Right lobe of liver (tissue), 6 donors: ENCODE data around the gene TUBA1B. TPM values are rescaled to one million over a fixed set of nuclear protein-coding genes. Genes with fewer than 3 reads are reported as not detected.

Source experiments
- ATAC-seq, 4 donors: fragments of 200-7000 bp; cut with Tn5 transposase; one replicate each; pipeline ENCODE4 v1.9.1; 2020; ENCODE audit warnings: mild to moderate bottlenecking in 4 of 4, moderate library complexity in 4 of 4
- DNase-seq, 3 donors: peaks; one replicate each; pipeline ENCODE4 v3.0.0-alpha.2; 2020
- H3K27ac ChIP-seq, 3 donors: fragments of 200-600 bp; one replicate each; pipeline ENCODE4 v1.8.0; 2022
- H3K27me3 ChIP-seq, 2 donors: fragments of 200-600 bp; one replicate each; pipeline ENCODE4 v1.8.0; 2022
- H3K36me3 ChIP-seq, 4 donors: fragments of 200-600 bp; sonication (generic) in 1 of 4; one replicate each; pipeline versions ENCODE4 v1.5.1 to v1.8.0; 2017 to 2022; ENCODE audit warnings: control low read depth in 1 of 4
- H3K4me1 ChIP-seq, 4 donors: fragments of 200-600 bp; sonication (generic) in 1 of 4; one replicate each; pipeline versions ENCODE4 v1.5.1 to v1.8.0; 2017 to 2022; ENCODE audit warnings: control low read depth in 1 of 4
- H3K4me3 ChIP-seq, 3 donors: fragments of 200-600 bp; one replicate each; pipeline ENCODE4 v1.8.0; 2022
- H3K9me3 ChIP-seq, 4 donors: fragments of 200-600 bp; sonication (generic) in 1 of 4; one replicate each; pipeline versions ENCODE4 v1.5.1 to v1.8.0; 2017 to 2022; ENCODE audit warnings: control low read depth in 1 of 4
- POLR2A ChIP-seq: fragments of 450-650 bp; IDR thresholded peaks from one replicate; pipeline ENCODE4 v1.6.1; 2017; ENCODE audit warnings: antibody characterized with exemption, mild to moderate bottlenecking
- WGBS: methylation state at CpG from one replicate; pipeline ENCODE4 v1.1.6; 2018; ENCODE audit warnings: low coverage, low lambda C conversion rate; ENCODE audit not compliant: insufficient coverage; ENCODE audit errors: missing lambda C conversion rate; 5-methylcytosine and 5-hydroxymethylcytosine counted together
- intact Hi-C, 2 donors: fragments of 100-400 bp; cut with DNase I; formaldehyde crosslinking; loops; one replicate each; pipeline versions ENCODE4 v1.11.2 to v1.14.1; 2022
- total RNA-seq, 6 experiments: library from RNA; depleted of rRNA in 2 of 6; stranded (reverse); fragments of >200 nt in 2 of 6; fragmentation: NEBNext Ultra II Directional in 3 of 6; extraction: Animal tissue kit (Norgen Biotek cat#: 25700) in 3 of 6; gene quantifications; one replicate each; pipeline versions ENCODE4 v1.1.0 to v1.2.4, GENCODE V29; 2016 to 2023
- TF ChIP-seq, protein P1 (sequence below), 4 donors: fragments of 200-600 bp in 3 of 4; fragments of 450-650 bp in 1 of 4; IDR thresholded peaks; one replicate each; pipeline versions ENCODE4 v1.5.1 to v1.8.0; 2016 to 2022; ENCODE audit warnings: antibody characterized with exemption in 4 of 4, mild to moderate bottlenecking in 2 of 4
- donor health status: DM: no; HTN: yes; CAD: no.
- donor health status: DM: no; HTN: no; CAD: no.
- donor health status: DM: no; HTN: no; CAD: no.
- donor health status: DM: no; HTN: yes; CAD: no.
- donor health status: DM: no; HTN: yes; CAD: no.

Gene TUBA1B
- total RNA-seq, 6 experiments from 2014 or later, result 90.3 to 370 (median 174) TPM

DNA sequence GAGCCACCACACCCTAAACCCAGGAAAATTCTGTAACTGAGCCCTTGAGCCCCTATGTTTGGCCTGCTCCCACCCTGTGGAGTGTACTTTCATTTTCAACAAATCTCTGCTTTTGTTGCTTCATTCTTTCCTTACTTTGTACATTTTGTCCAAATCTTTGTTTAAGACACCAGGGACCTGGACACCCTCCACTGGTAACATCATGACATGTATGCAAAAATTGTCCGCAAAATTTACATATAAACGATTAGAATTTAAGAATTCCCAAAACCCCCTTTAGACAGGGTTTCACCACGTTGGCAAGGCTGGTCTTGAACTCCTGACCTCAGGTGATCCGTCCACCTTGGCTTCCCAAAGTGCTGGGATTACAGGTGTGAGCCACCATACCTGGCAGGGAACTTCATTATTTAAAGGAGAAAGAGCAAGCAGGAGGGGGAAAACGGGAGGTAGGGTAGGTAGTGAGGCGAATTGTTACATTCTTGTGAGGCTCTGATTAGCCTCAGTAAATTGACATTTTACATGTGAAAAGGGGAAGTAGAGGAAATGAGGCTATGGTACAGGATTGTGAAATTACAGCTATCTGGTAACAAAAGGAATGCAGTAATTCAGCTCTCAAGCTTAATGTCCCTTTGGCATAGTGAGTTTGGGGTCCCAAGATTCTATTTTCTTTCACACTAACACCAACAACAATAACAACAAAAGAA lies 30.0 kb upstream of the TUBA1B start:
- Histone ChIP-seq H3K36me3 (no peaks in the 10 kb centered on the region), H3K4me3 (no peak overlapping the region), H3K27me3 (no peaks in the 10 kb centered on the region), H3K9me3 (no peaks in the 10 kb centered on the region), H3K27ac (no peak overlapping the region), H3K4me1 (no peaks in the 10 kb centered on the region)
- WGBS, result 52% methylated on average over 6 of the region's 6 CpGs
- no peak for ATAC-seq
- DNase-seq, result no peak
- intact Hi-C loops, result no loop called here
- TF ChIP-seq, protein P1, sequence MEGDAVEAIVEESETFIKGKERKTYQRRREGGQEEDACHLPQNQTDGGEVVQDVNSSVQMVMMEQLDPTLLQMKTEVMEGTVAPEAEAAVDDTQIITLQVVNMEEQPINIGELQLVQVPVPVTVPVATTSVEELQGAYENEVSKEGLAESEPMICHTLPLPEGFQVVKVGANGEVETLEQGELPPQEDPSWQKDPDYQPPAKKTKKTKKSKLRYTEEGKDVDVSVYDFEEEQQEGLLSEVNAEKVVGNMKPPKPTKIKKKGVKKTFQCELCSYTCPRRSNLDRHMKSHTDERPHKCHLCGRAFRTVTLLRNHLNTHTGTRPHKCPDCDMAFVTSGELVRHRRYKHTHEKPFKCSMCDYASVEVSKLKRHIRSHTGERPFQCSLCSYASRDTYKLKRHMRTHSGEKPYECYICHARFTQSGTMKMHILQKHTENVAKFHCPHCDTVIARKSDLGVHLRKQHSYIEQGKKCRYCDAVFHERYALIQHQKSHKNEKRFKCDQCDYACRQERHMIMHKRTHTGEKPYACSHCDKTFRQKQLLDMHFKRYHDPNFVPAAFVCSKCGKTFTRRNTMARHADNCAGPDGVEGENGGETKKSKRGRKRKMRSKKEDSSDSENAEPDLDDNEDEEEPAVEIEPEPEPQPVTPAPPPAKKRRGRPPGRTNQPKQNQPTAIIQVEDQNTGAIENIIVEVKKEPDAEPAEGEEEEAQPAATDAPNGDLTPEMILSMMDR (IDR thresholded peaks at IDR 0.05), result no peak
- TF ChIP-seq POLR2A, result no peak

DNA sequence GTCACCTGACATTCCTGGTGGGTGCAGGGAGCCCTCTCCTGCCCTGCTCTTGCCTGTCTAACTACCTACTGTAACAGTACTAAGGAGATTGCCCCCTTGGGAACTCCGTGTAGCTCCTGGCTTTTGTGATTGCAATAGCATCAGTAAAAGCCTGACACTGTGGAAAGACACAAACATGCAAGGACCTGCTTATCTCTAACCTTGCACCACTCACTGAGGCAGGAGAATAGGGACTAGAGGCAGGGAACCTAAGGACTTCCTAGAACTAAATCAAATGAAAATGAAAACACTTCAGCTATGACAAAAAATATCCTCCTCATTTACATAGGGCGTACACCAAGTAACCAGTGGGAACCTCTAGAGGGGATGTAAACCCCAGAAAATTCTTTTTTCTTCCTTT lies 29.2 kb upstream of the TUBA1B start:
- Histone ChIP-seq H3K27ac (no peak overlapping the region), H3K4me3 (no peak overlapping the region), H3K27me3 (no peaks in the 10 kb centered on the region), H3K36me3 (no peaks in the 10 kb centered on the region), H3K4me1 (no peaks in the 10 kb centered on the region), H3K9me3 (no peaks in the 10 kb centered on the region)
- DNase-seq, result no peak
- TF ChIP-seq POLR2A, result no peak
- TF ChIP-seq, protein P1 (IDR thresholded peaks at IDR 0.05), result no peak
- ATAC-seq, result no peak
- intact Hi-C loops, result no loop called here
- 51% methylated on average over 2 of the region's 2 CpGs for WGBS

DNA sequence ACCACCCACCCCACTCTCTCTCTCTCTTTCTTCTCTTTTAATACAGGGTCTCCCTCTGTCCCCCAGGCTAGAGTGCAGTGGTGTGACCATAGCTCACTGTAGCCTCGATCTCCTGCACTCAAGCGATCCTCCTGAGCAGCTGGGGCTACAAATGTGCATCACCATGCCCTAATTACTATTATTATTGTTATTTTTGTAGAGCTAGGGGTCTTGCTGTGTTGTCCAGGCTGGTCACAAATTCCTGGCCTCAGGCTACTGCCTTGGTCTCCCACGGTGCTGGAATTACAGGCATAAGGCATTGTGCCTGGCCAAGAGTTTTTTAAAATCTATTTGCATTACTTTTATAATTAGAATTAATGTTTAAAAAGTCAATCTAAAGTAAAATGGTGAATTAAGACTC lies 23.0 kb upstream of the TUBA1B start:
- Histone ChIP-seq H3K36me3 (no peaks in the 10 kb centered on the region), H3K27me3 (no peaks in the 10 kb centered on the region), H3K9me3 (no peaks in the 10 kb centered on the region), H3K4me1 (no peaks in the 10 kb centered on the region), H3K27ac (no peak overlapping the region), H3K4me3 (no peak overlapping the region)
- no peak for TF ChIP-seq POLR2A
- TF ChIP-seq, protein P1 (IDR thresholded peaks at IDR 0.05), result no peak
- intact Hi-C loops, result no loop called here
- ATAC-seq (no peak), DNase-seq (no peak)
- 67% methylated on average over 3 of the region's 3 CpGs for WGBS

DNA sequence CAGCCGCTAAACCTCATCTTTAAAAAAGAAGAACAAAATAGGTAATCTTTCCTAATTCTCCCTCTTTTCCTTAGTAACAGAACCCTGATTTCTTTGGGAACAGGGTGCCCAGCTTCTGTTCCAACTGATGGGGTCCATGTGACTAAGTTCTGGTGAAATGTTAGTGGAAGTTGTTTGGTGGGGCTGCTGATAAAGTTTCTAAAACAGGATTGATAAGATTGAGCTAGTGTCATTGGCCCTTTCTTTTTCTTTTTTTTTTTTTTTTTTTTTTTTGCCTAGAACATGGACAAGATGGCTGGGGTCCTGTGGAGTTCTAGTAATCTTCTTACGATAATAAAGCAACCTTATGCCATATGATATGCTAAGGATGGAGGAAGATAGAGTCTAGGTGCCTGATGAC lies 16.2 kb upstream of the TUBA1B start:
- Histone ChIP-seq H3K27ac (no peak overlapping the region), H3K9me3 (no peaks in the 10 kb centered on the region), H3K36me3 (no peaks in the 10 kb centered on the region), H3K4me3 (no peak overlapping the region), H3K4me1 (no peaks in the 10 kb centered on the region), H3K27me3 (no peaks in the 10 kb centered on the region)
- intact Hi-C loops, result no loop called here
- TF ChIP-seq, protein P1 (IDR thresholded peaks at IDR 0.05), result no peak
- no peak for TF ChIP-seq POLR2A
- ATAC-seq, result no peak
- WGBS, result 89% methylated on average over 2 of the region's 2 CpGs
- DNase-seq, result no peak

DNA sequence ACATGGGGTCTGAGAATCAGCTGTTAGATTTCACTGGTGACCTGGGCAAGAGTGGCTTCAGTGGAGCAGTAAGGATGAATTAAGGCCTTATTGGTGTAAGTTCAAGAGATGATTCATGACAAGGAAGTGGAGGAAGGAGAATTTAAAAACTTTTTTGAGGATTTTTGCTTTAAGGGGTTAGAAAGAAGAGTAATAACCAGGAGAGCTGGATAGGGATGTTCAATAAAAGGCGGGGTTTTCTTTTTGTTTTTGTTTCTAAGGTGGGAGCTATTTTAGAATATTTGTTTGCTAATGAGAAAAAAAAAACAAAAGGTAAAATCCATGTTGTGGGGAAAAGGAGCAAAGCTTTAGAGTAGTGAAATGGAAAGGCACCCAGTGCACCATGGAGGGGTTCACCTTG lies 15.2 kb upstream of the TUBA1B start:
- WGBS, result 94% methylated on average over 1 of the region's 1 CpG
- TF ChIP-seq, protein P1 (IDR thresholded peaks at IDR 0.05), result no peak
- no peak for TF ChIP-seq POLR2A
- Histone ChIP-seq H3K36me3 (no peaks in the 10 kb centered on the region), H3K4me3 (no peak overlapping the region), H3K9me3 (no peaks in the 10 kb centered on the region), H3K27me3 (no peaks in the 10 kb centered on the region), H3K4me1 (no peaks in the 10 kb centered on the region), H3K27ac (no peak overlapping the region)
- DNase-seq (no peak), ATAC-seq (no peak)
- intact Hi-C loops, result no loop called here
